Caki2 (cell line): Measurements from ENCODE around the gene DLEU7. TPM values are rescaled to one million over a fixed set of nuclear protein-coding genes. Genes with fewer than 3 reads are reported as not detected.

ENCODE experiments used
- DNase-seq: peaks from one replicate; pipeline ENCODE4 v3.0.0-alpha.2; 2015; ENCODE audit warnings: low read depth
- in situ Hi-C: cut with HindIII; loops from 2 replicates; pipeline ENCODE4 v1.10.0; 2016; ENCODE audit warnings: low sequenced_read_pairs, low pct_unique_long_range_greater_than_20kb, mixed read lengths
- total RNA-seq: library from RNA; depleted of rRNA; stranded (reverse); fragments of >200 nt; shearing (Covaris generic); gene quantifications from 2 replicates; pipeline ENCODE4 v1.2.3, GENCODE V29; 2014; ENCODE audit warnings: low replicate concordance

DLEU7 gene
- total RNA-seq, 1 experiment from 2014 or later: not detected

GRCh38 chr13:50805805-50806204, 37.7 kb downstream of the DLEU7 start:
- in situ Hi-C loops: no loop called here
- no peak for DNase-seq

GRCh38 chr13:50801087-50801931, 42.2 kb downstream of the DLEU7 start:
- peak; percentile 22 for DNase-seq
- in situ Hi-C loops: no loop called here

- in situ Hi-C loops: no loop called here
- DNase-seq: no peak
These were observed 43.3 kb downstream of the DLEU7 start for GRCh38 chr13:50800091-50800739.

- in situ Hi-C loops: no loop called here
- DNase-seq: no peak
These were observed 44.6 kb downstream of the DLEU7 start for GRCh38 chr13:50798923-50799322.

GRCh38 chr13:50797091-50797490, 46.4 kb downstream of the DLEU7 start:
- in situ Hi-C loops: no loop called here
- no peak for DNase-seq

- in situ Hi-C loops: no loop called here
- no peak for DNase-seq
These were observed 47.0 kb downstream of the DLEU7 start for GRCh38 chr13:50796463-50796862.

GRCh38 chr13:50794226-50794625, 49.3 kb downstream of the DLEU7 start:
- DNase-seq: no peak
- in situ Hi-C loops: no loop called here

- no peak for DNase-seq
These were observed 50.5 kb downstream of the DLEU7 start for GRCh38 chr13:50793026-50793425.

GRCh38 chr13:50788551-50789210, 54.8 kb downstream of the DLEU7 start:
- in situ Hi-C loops: no loop called here

More at GRCh38 chr13:50793026-50793425, 50.5 kb downstream of the DLEU7 start:
- in situ Hi-C loops: no loop called here

GRCh38 chr13:50787316-50788195, 55.9 kb downstream of the DLEU7 start:
- no peak for DNase-seq
- in situ Hi-C loops: no loop called here

More at GRCh38 chr13:50788551-50789210, 54.8 kb downstream of the DLEU7 start:
- no peak for DNase-seq

- no peak for DNase-seq
- in situ Hi-C loops: no loop called here
These were observed 59.7 kb downstream of the DLEU7 start for GRCh38 chr13:50783717-50784290.

- no peak for DNase-seq
- in situ Hi-C loops: no loop called here
These were observed 60.4 kb downstream of the DLEU7 start for GRCh38 chr13:50783066-50783465.

GRCh38 chr13:50780201-50781015, 63.1 kb downstream of the DLEU7 start:
- no peak for DNase-seq
- in situ Hi-C loops: no loop called here

- in situ Hi-C loops: no loop called here
- no peak for DNase-seq
These were observed 63.9 kb downstream of the DLEU7 start for GRCh38 chr13:50779443-50780200.
